ENCODE data around the gene NRXN3. TPM values are rescaled to one million over a fixed set of nuclear protein-coding genes. Genes with fewer than 3 reads are reported as not detected.

Gene NRXN3
- polyA plus RNA-seq, 1 of the 3 experiments (the other 2 are of a cell fraction), result 1.6 TPM

GRCh38 chr14:78967111-78967809 is 797.1 kb downstream of the NRXN3 start (continued):
- TF ChIP-seq REST (IDR thresholded peaks at IDR 0.05; ENCODE audit: low read depth, low read length), result no peak
- no peak for TF ChIP-seq NRF1 (IDR thresholded peaks at IDR 0.05; ENCODE audit: low read depth, low read length)
- peak; percentile 65; the same call in 1 of the 2 replicates for TF ChIP-seq RXRA (IDR thresholded peaks at IDR 0.05; ENCODE audit: borderline replicate concordance, low read depth)
- TF ChIP-seq FOSL2 (IDR thresholded peaks at IDR 0.05; ENCODE audit: borderline replicate concordance, low read depth), result peak; percentile 79
- no peak for TF ChIP-seq SMC3 (IDR thresholded peaks at IDR 0.05; ENCODE audit: low read depth, low read length)
- TF ChIP-seq MXI1 (IDR thresholded peaks at IDR 0.05; ENCODE audit: low read depth, low read length), result no peak
- peak; percentile 84 for TF ChIP-seq JUND (IDR thresholded peaks at IDR 0.05)
- no peak for TF ChIP-seq YY1 (IDR thresholded peaks at IDR 0.05; ENCODE audit: low read depth)
- no peak for TF ChIP-seq RCOR1 (IDR thresholded peaks at IDR 0.05; ENCODE audit: low read length)
- no peak for TF ChIP-seq SIN3A (IDR thresholded peaks at IDR 0.05; ENCODE audit: borderline replicate concordance, low read depth, low read length)
- TF ChIP-seq ELF1 (IDR thresholded peaks at IDR 0.05), result no peak
- TF ChIP-seq USF2 (IDR thresholded peaks at IDR 0.05; ENCODE audit: borderline replicate concordance, low read depth, low read length), result no peak
- peak; percentile 84 for TF ChIP-seq TCF12 (IDR thresholded peaks at IDR 0.05)
- TF ChIP-seq FOXJ3 (CRISPR knock-in tag; IDR thresholded peaks at IDR 0.05), result no peak
- TF ChIP-seq CTCF (IDR thresholded peaks at IDR 0.05), result no peak
- TF ChIP-seq EP300 (IDR thresholded peaks at IDR 0.05; ENCODE audit: borderline replicate concordance in 1 of 2, low read depth in 1 of 2, low read length in 1 of 2), result peak in 1 of 2 experiments; percentile 94; a peak in 2 of 4 replicates
- peak; percentile 91 for TF ChIP-seq TEAD4 (IDR thresholded peaks at IDR 0.05; ENCODE audit: borderline replicate concordance, insufficient read depth)

All from SK-N-SH (cell line).